Calu3 (cell line): ENCODE measurements around the gene CACNA2D2. TPM values are rescaled to one million over a fixed set of nuclear protein-coding genes. Genes with fewer than 3 reads are reported as not detected.
A peak's percentile ranks its signal among the peaks of the same experiment; 100 is the strongest.

Experiments used
- BruUV-seq: library from RNA; stranded (reverse); fragments of 400-500 nt; replicated peaks from 2 replicates; lab custom pipeline; 2021; lab: Mats Ljungman, UMichigan
- CTCF ChIA-PET: fragments of 300-600 bp; sonication (Branson Sonifier 250); formaldehyde crosslinking; loops from one replicate; lab custom pipeline; 2022; ENCODE audit warnings: antibody characterized with exemption; lab: Charles Lee
- DNase-seq: peaks from one replicate; pipeline ENCODE4 v3.0.0; 2022
- H3K27ac Mint-ChIP-seq: one replicate; pipeline ENCODE4 v1.8.0; 2022; ENCODE audit warnings: mixed read lengths; ENCODE audit not compliant: unreplicated experiment
- H3K27me3 Mint-ChIP-seq: one replicate; pipeline ENCODE4 v1.8.0; 2022; ENCODE audit warnings: mixed read lengths; ENCODE audit not compliant: unreplicated experiment
- H3K36me3 Mint-ChIP-seq: one replicate; pipeline ENCODE4 v1.8.0; 2022; ENCODE audit warnings: mild to moderate bottlenecking, moderate library complexity, mixed read lengths; ENCODE audit not compliant: insufficient read depth, unreplicated experiment
- H3K4me1 Mint-ChIP-seq: one replicate; pipeline ENCODE4 v1.8.0; 2022; ENCODE audit warnings: mild to moderate bottlenecking, low read depth, mixed read lengths; ENCODE audit not compliant: unreplicated experiment
- H3K4me3 Mint-ChIP-seq: one replicate; pipeline ENCODE4 v1.8.0; 2022; ENCODE audit warnings: mild to moderate bottlenecking, low read depth, moderate library complexity, mixed read lengths; ENCODE audit not compliant: unreplicated experiment
- H3K9me3 Mint-ChIP-seq: one replicate; pipeline ENCODE4 v1.8.0; 2022; ENCODE audit warnings: low read depth, mixed read lengths; ENCODE audit not compliant: unreplicated experiment
- intact Hi-C: fragments of 100-400 bp; cut with micrococcal nuclease; formaldehyde crosslinking; loops from one replicate; pipeline ENCODE4 v1.10.0; 2022; ENCODE audit not compliant: unreplicated experiment
- total RNA-seq: library from RNA; stranded (reverse); gene quantifications from 2 replicates; pipeline ENCODE4 v1.2.3, GENCODE V29; 2022
- TF ChIP-seq, protein P1 (sequence below): fragments of 200-600 bp; IDR thresholded peaks from one replicate; pipeline ENCODE4 v1.8.0; 2022; ENCODE audit warnings: antibody characterized with exemption; ENCODE audit not compliant: unreplicated experiment

CACNA2D2 gene
- total RNA-seq, 1 experiment from 2014 or later, result 0.12 TPM

DNA sequence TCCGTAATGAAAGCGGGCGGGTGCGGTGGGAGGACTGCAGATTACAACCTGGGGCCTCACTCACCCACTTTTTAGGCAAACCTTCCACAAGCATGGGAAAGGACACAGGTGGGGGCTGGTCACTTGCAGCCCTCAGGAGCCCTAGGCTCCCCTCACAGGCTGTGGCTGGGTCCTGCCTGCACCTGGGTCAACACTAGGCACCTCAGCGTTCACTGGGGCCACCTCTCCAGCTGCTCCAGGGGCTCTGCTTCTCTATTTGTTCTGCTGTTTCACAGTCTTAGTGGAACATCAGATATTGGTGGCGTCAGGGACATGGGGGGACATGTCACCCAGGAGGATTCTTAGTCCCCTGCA lies 114.0 kb downstream of the CACNA2D2 start:
- no peak overlapping the region for H3K4me3 Mint-ChIP-seq
- TF ChIP-seq, protein P1, sequence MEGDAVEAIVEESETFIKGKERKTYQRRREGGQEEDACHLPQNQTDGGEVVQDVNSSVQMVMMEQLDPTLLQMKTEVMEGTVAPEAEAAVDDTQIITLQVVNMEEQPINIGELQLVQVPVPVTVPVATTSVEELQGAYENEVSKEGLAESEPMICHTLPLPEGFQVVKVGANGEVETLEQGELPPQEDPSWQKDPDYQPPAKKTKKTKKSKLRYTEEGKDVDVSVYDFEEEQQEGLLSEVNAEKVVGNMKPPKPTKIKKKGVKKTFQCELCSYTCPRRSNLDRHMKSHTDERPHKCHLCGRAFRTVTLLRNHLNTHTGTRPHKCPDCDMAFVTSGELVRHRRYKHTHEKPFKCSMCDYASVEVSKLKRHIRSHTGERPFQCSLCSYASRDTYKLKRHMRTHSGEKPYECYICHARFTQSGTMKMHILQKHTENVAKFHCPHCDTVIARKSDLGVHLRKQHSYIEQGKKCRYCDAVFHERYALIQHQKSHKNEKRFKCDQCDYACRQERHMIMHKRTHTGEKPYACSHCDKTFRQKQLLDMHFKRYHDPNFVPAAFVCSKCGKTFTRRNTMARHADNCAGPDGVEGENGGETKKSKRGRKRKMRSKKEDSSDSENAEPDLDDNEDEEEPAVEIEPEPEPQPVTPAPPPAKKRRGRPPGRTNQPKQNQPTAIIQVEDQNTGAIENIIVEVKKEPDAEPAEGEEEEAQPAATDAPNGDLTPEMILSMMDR, result no peak
- no peak for DNase-seq
- no peaks in the 10 kb centered on the region for H3K36me3 Mint-ChIP-seq
- no peaks in the 10 kb centered on the region for H3K9me3 Mint-ChIP-seq
- intact Hi-C loops, result no loop called here
- CTCF ChIA-PET, result no interaction called here
- no peak overlapping the region for H3K27ac Mint-ChIP-seq
- peaks cover 34% of the 10 kb centered on the region for H3K27me3 Mint-ChIP-seq
- BruUV-seq, result no TSS peak
- H3K4me1 Mint-ChIP-seq, result no peaks in the 10 kb centered on the region

DNA sequence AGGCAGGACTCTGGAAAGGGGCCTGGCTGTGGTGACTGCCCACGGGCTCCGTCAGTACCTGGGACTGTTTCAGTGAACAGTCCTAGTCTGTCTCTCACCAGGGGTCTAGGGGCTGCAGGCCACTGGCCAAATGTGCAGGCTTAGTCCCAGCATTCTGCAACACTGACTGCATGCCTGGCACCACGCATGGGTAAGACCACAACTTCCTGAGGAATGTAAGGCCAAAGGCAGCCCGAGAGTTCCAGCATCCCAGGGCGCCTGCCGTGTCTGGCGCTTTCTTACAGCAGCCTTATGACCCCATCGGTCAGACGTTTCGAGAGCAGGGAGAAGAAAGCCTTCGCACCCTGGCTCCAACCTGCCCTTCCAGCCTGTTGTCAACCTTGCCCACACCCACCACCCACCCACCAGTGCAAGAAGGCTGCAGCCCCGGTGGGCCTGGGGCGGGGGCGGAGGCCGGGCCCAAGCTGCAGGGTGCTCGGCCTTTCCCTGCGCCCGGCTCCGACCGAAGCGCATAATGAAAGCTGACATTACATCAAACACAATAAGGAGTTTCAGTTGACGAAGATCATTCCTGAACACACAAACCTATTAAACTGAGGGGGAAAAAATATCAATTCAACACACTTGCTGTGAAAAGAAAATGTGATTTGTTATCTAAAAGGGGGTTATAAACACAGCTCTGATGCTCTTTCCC lies 114.6 kb downstream of the CACNA2D2 start:
- no peak overlapping the region for H3K4me3 Mint-ChIP-seq
- no peak for DNase-seq
- CTCF ChIA-PET, result no interaction called here
- H3K36me3 Mint-ChIP-seq, result no peaks in the 10 kb centered on the region
- H3K27me3 Mint-ChIP-seq, result peaks cover 40% of the 10 kb centered on the region
- no peaks in the 10 kb centered on the region for H3K4me1 Mint-ChIP-seq
- no TSS peak for BruUV-seq
- H3K9me3 Mint-ChIP-seq, result no peaks in the 10 kb centered on the region
- TF ChIP-seq, protein P1, result no peak
- intact Hi-C loops, result no loop called here
- no peak overlapping the region for H3K27ac Mint-ChIP-seq

DNA sequence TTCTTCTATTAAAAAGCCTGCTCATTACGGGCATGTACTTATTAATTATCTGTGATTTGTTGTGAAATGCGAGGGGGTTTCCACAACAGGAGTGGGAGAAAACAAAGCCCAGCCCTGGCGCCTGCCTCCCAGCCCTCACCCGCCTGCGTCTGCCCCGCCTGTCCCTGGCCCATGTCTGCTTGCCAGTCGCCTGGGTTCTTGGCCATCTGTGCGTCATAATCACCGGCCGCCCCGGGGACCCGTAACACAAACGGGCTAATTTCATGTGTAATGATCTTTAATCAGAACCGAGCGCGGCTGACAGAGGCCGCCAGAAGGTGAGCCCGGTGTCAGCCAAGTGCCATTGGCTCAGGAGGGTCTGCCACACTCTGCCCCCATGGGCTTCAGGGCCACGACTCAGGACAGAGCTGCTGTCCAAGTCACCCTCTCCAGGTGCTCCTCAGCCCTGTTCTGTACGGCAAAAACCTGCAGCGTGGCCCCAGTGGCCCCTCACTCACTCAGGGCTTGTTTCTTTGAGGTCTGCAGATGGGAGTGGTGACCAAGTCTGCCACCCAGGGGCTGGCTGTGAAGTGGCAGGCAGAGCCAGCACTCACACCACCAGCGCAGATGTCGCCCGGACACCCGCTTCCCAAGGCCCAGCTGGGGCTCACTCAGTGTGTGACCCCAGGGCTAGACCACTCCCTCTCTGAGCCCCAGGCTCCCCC lies 115.3 kb downstream of the CACNA2D2 start:
- Mint-ChIP-seq H3K27ac (no peak overlapping the region), H3K9me3 (no peaks in the 10 kb centered on the region), H3K4me3 (no peak overlapping the region), H3K4me1 (no peaks in the 10 kb centered on the region), H3K27me3 (peaks cover 47% of the 10 kb centered on the region), H3K36me3 (no peaks in the 10 kb centered on the region)
- CTCF ChIA-PET, result interaction anchor here (1.7 kb wide), 1 partner anchor 8 kb away, joined by 4 read pairs; no protein-coding TSS in a partner anchor
- TF ChIP-seq, protein P1, result no peak
- BruUV-seq, result no TSS peak
- DNase-seq, result peak; percentile 31
- intact Hi-C loops, result no loop called here

DNA sequence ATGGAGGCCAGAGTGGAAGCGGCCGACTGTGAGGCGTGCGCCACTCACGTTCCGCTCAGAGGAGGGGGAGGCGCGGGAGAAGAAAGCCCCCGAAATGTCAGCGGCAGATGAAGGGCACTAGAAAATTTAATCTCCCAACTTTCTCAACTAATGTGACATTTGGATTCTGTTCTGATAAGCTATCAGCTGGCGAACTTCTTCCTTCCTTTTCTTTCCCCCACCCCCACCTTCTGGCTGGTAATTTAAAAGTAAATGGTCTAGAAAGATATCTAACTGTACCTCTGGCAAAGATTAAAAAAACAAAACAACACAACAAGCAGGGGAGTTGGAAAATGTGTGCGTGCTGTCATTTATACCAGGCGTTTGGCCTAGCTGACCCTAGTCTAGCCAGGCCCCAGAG lies 117.7 kb downstream of the CACNA2D2 start:
- Mint-ChIP-seq H3K9me3 (no peaks in the 10 kb centered on the region), H3K27me3 (peaks cover 68% of the 10 kb centered on the region), H3K4me1 (no peaks in the 10 kb centered on the region), H3K27ac (no peak overlapping the region), H3K4me3 (no peak overlapping the region), H3K36me3 (no peaks in the 10 kb centered on the region)
- CTCF ChIA-PET, result no interaction called here
- no peak for DNase-seq
- no TSS peak for BruUV-seq
- intact Hi-C loops, result no loop called here
- TF ChIP-seq, protein P1, result no peak
